ENCODE results near the gene ADIPOR2. TPM values are rescaled to one million over a fixed set of nuclear protein-coding genes. Genes with fewer than 3 reads are reported as not detected.

ADIPOR2 gene
- total RNA-seq, 4 donors from 2014 or later, result 29.5 to 44.3 (median 37.1) TPM

- DNase-seq (ENCODE audit: low spot score in 2 of 2), result no peak
- 53 to 69% methylated on average over 18 to 20 of the region's 25 CpGs for WGBS, 2 donors
- intact Hi-C loops (cut with DNase I; ENCODE audit: low total_unique reads), result no loop called here
- TF ChIP-seq, protein P1, sequence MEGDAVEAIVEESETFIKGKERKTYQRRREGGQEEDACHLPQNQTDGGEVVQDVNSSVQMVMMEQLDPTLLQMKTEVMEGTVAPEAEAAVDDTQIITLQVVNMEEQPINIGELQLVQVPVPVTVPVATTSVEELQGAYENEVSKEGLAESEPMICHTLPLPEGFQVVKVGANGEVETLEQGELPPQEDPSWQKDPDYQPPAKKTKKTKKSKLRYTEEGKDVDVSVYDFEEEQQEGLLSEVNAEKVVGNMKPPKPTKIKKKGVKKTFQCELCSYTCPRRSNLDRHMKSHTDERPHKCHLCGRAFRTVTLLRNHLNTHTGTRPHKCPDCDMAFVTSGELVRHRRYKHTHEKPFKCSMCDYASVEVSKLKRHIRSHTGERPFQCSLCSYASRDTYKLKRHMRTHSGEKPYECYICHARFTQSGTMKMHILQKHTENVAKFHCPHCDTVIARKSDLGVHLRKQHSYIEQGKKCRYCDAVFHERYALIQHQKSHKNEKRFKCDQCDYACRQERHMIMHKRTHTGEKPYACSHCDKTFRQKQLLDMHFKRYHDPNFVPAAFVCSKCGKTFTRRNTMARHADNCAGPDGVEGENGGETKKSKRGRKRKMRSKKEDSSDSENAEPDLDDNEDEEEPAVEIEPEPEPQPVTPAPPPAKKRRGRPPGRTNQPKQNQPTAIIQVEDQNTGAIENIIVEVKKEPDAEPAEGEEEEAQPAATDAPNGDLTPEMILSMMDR (IDR thresholded peaks at IDR 0.05), result no peak
- TF ChIP-seq POLR2A (IDR thresholded peaks at IDR 0.05), result no peak
- H3K4me3 ChIP-seq (ENCODE audit: low read depth, poor library complexity, severe bottlenecking), result no peak overlapping the region
Observed at GRCh38 chr12:1826867-1827705, 136.2 kb downstream of the ADIPOR2 start.

- 67 to 73% methylated on average over 27 to 37 of the region's 38 CpGs for WGBS, 2 donors
- DNase-seq (ENCODE audit: low spot score in 2 of 2), result no peak
- no peak overlapping the region for H3K4me3 ChIP-seq (ENCODE audit: low read depth, poor library complexity, severe bottlenecking)
- intact Hi-C loops (cut with DNase I; ENCODE audit: low total_unique reads), result no loop called here
- no peak for TF ChIP-seq POLR2A (IDR thresholded peaks at IDR 0.05)
- TF ChIP-seq, protein P1 (IDR thresholded peaks at IDR 0.05), result no peak
Observed at GRCh38 chr12:1827826-1828805, 137.2 kb downstream of the ADIPOR2 start.

- intact Hi-C loops (cut with DNase I; ENCODE audit: low total_unique reads), result no loop called here
- TF ChIP-seq, protein P1 (IDR thresholded peaks at IDR 0.05), result no peak
- TF ChIP-seq POLR2A (IDR thresholded peaks at IDR 0.05), result no peak
- no peak overlapping the region for H3K4me3 ChIP-seq (ENCODE audit: low read depth, poor library complexity, severe bottlenecking)
- DNase-seq (ENCODE audit: low spot score in 2 of 2), result no peak
- WGBS, 2 donors, result 74 to 77% methylated on average over 16 of the region's 16 CpGs
Observed at GRCh38 chr12:1828856-1829255, 138.0 kb downstream of the ADIPOR2 start.

GRCh38 chr12:1829306-1829900 lies 138.5 kb downstream of the ADIPOR2 start:
- H3K4me3 ChIP-seq (ENCODE audit: low read depth, poor library complexity, severe bottlenecking), result no peak overlapping the region
- TF ChIP-seq, protein P1 (IDR thresholded peaks at IDR 0.05), result no peak
- TF ChIP-seq POLR2A (IDR thresholded peaks at IDR 0.05), result no peak
- no peak for DNase-seq (ENCODE audit: low spot score in 2 of 2)
- intact Hi-C loops (cut with DNase I; ENCODE audit: low total_unique reads), result no loop called here
- 85 to 86% methylated on average over 11 of the region's 11 CpGs for WGBS, 2 donors

DNA sequence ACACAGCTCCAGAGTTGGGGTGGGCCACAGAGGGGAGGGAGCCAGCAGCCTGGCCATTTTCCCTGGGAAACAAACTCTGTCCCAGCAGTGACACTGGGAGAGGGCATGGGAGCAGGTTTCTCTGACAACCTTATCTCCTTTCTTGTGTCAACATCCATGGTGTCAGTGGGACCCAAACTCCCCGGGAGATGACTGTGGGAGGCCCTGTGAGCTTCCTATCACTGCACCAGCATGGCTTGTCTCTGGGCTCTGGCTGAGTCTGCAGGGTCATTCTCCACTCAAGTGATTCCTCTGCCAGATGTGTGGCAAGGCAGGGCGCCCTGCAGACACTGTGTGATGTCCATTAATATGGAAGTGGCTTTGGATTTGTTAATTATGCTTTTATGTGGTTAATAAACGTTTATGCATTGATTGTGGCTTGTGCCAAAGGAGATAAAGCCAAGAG lies 139.6 kb downstream of the ADIPOR2 start:
- WGBS, 2 donors, result 50 to 55% methylated on average over 3 of the region's 3 CpGs
- H3K4me3 ChIP-seq (ENCODE audit: low read depth, poor library complexity, severe bottlenecking), result no peak overlapping the region
- TF ChIP-seq POLR2A (IDR thresholded peaks at IDR 0.05), result no peak
- TF ChIP-seq, protein P1 (IDR thresholded peaks at IDR 0.05), result no peak
- no peak for DNase-seq (ENCODE audit: low spot score in 2 of 2)
- intact Hi-C loops (cut with DNase I; ENCODE audit: low total_unique reads), result loop anchor here (5.0 kb wide), 1 partner anchor 982 kb away; the partner anchor contains the start of gene ITFG2

All from lower leg skin (tissue), 4 donors.